Keratinocyte (primary cell): Measurements from ENCODE around the gene RBMS3. TPM values are rescaled to one million over a fixed set of nuclear protein-coding genes. Genes with fewer than 3 reads are reported as not detected.

Experiments
- DNase-seq: peaks from one replicate; pipeline ENCODE4 v3.0.0-alpha.2; 2011; ENCODE audit warnings: low read depth, missing footprints, low spot score
- FAIRE-seq: peaks from 2 replicates; lab custom pipeline; 2011; peaks lifted over from hg19 to GRCh38; lab: Jason Lieb, UNC
- H2AFZ ChIP-seq: 2 replicates; pipeline ENCODE4 v1.6.0; 2012; ENCODE audit warnings: low read length, control low read depth, inconsistent platforms; ENCODE audit not compliant: control insufficient read depth
- H3K27ac ChIP-seq: 2 replicates; pipeline ENCODE4 v1.5.1; 2011; ENCODE audit warnings: low read length; ENCODE audit not compliant: control insufficient read depth, insufficient read depth
- H3K27me3 ChIP-seq: 3 replicates; pipeline ENCODE4 v1.6.0; 2011; ENCODE audit warnings: low read length; ENCODE audit not compliant: control insufficient read depth, insufficient read depth; ENCODE audit errors: extremely low read depth
- H3K36me3 ChIP-seq, 2 experiments: 2 replicates in 1 of 2; 3 replicates in 1 of 2; pipeline ENCODE4 v1.5.1; 2011; ENCODE audit warnings: low read length in 2 of 2, mild to moderate bottlenecking in 1 of 2; ENCODE audit not compliant: control insufficient read depth in 2 of 2, insufficient read depth in 2 of 2; ENCODE audit errors: extremely low read depth in 1 of 2
- H3K4me1 ChIP-seq: 3 replicates; pipeline ENCODE4 v1.5.1; 2011; ENCODE audit warnings: low read length; ENCODE audit not compliant: control insufficient read depth, insufficient read depth; ENCODE audit errors: extremely low read depth
- H3K4me2 ChIP-seq: 3 replicates; pipeline ENCODE4 v1.6.0; 2011; ENCODE audit warnings: low read depth, low read length; ENCODE audit not compliant: control insufficient read depth, insufficient read depth; ENCODE audit errors: extremely low read depth
- H3K4me3 ChIP-seq, 3 experiments: fragments of 200-600 bp in 1 of 3; sonication (generic) in 1 of 3; 2 replicates in 2 of 3; 3 replicates in 1 of 3; pipeline ENCODE4 v1.5.1; 2011 to 2016; ENCODE audit warnings: low read length in 3 of 3, mild to moderate bottlenecking in 3 of 3, control low read depth in 2 of 3, inconsistent platforms in 1 of 3, low read depth in 1 of 3, mixed read lengths in 1 of 3, mixed run types in 1 of 3, moderate library complexity in 1 of 3; ENCODE audit not compliant: control insufficient read depth in 2 of 3, insufficient read depth in 2 of 3; ENCODE audit errors: extremely low read depth in 1 of 3
- H3K79me2 ChIP-seq: 2 replicates; pipeline ENCODE4 v1.6.0; 2012; ENCODE audit warnings: low read length; ENCODE audit not compliant: control insufficient read depth, insufficient read depth
- H3K9ac ChIP-seq: 3 replicates; pipeline ENCODE4 v1.6.0; 2011; ENCODE audit warnings: low read length; ENCODE audit not compliant: control insufficient read depth, insufficient read depth; ENCODE audit errors: extremely low read depth
- H3K9me1 ChIP-seq: 3 replicates; pipeline ENCODE4 v1.6.0; 2011; ENCODE audit warnings: low read length; ENCODE audit not compliant: control insufficient read depth, insufficient read depth; ENCODE audit errors: extremely low read depth
- H3K9me3 ChIP-seq: 2 replicates; pipeline ENCODE4 v1.5.1; 2012; ENCODE audit warnings: low read depth, low read length; ENCODE audit not compliant: control insufficient read depth
- H4K20me1 ChIP-seq: 3 replicates; pipeline ENCODE4 v1.6.0; 2011; ENCODE audit warnings: low read length; ENCODE audit not compliant: control insufficient read depth, insufficient read depth; ENCODE audit errors: extremely low read depth
- EZH2 ChIP-seq: IDR thresholded peaks from one replicate; pipeline ENCODE4 v1.6.1; 2012; ENCODE audit warnings: inconsistent platforms, mild to moderate bottlenecking, low read length, moderate library complexity
- dilution Hi-C: fragments of 300-500 bp; cut with MboI; formaldehyde crosslinking; loops from one replicate; pipeline ENCODE4 v1.7.0; 2020; ENCODE audit warnings: low sequenced_read_pairs; ENCODE audit not compliant: extremely low pct_ligation_motif_present
- polyA plus RNA-seq, 5 experiments: library from polyadenylated mRNA; depleted of rRNA in 3 of 5; stranded (reverse) in 3 of 5; stranded (forward) in 1 of 5; unstranded in 1 of 5; fragments of >200 nt; gene quantifications; 1 replicate in 1 of 5; 2 replicates in 3 of 5; 3 replicates in 1 of 5; pipeline versions ENCODE4 v1.2.1 to v1.2.3, GENCODE V29; 2011 to 2012; ENCODE audit warnings: missing spikeins in 2 of 5, low read depth in 1 of 5, low replicate concordance in 1 of 5
- TF ChIP-seq, protein P1 (sequence below), 3 experiments: IDR thresholded peaks in 1 of 3; conservative IDR thresholded peaks in 1 of 3; optimal IDR thresholded peaks in 1 of 3; 2 replicates in 2 of 3; 3 replicates in 1 of 3; pipeline versions ENCODE3 to v1.5.1; 2011; ENCODE audit warnings: low read length in 3 of 3, mild to moderate bottlenecking in 3 of 3, moderate library complexity in 2 of 3, control low read depth in 1 of 3, inconsistent platforms in 1 of 3; ENCODE audit not compliant: insufficient read depth in 2 of 3; ENCODE audit errors: extremely low read depth in 1 of 3

RBMS3 gene
- polyA plus RNA-seq, 1 donor (not counting 4 experiments of a cell fraction or from before 2014, with no cell fraction given) = 2.3 TPM

DNA sequence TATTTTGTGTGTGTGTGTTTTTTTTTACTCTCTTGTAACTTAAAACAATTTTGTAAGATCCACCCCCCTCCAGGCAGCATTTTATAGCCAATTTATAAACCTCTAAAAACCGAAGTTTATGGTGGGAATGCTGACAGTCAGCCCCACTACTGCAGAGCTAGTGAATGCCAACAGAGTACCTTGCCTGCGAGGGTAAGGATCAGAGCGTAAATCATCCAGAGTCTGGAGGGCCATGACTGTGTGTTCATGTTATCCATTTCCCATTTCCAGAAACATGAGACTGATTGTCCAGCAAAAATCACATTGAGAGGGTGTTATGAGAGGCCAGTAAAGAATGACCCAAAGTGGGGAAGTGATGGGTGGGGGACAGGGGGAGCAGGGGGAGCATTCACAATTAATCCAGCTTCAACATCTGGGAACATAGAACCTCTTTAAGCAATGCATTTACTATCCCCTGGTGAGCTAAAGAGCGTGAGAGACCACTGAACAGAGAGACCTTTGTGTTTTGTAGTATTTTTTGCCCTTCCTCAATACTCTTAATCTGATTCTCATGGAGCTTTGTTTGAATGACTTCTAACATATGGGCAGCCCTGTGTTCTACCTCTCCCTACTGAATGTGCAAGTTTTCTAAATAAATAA lies 464.5 kb downstream of the RBMS3 start:
- no peak overlapping the region for H3K9ac ChIP-seq
- no peaks in the 10 kb centered on the region for H3K27me3 ChIP-seq
- no peak overlapping the region for H3K27ac ChIP-seq
- no peak overlapping the region for H2AFZ ChIP-seq
- DNase-seq (no peak), FAIRE-seq (no peak)
- H3K4me1 ChIP-seq = no peaks in the 10 kb centered on the region
- no peak overlapping the region for H3K4me3 ChIP-seq
- H3K4me2 ChIP-seq = no peak overlapping the region
- no peaks in the 10 kb centered on the region for H4K20me1 ChIP-seq
- no peak for TF ChIP-seq EZH2
- TF ChIP-seq, protein P1, sequence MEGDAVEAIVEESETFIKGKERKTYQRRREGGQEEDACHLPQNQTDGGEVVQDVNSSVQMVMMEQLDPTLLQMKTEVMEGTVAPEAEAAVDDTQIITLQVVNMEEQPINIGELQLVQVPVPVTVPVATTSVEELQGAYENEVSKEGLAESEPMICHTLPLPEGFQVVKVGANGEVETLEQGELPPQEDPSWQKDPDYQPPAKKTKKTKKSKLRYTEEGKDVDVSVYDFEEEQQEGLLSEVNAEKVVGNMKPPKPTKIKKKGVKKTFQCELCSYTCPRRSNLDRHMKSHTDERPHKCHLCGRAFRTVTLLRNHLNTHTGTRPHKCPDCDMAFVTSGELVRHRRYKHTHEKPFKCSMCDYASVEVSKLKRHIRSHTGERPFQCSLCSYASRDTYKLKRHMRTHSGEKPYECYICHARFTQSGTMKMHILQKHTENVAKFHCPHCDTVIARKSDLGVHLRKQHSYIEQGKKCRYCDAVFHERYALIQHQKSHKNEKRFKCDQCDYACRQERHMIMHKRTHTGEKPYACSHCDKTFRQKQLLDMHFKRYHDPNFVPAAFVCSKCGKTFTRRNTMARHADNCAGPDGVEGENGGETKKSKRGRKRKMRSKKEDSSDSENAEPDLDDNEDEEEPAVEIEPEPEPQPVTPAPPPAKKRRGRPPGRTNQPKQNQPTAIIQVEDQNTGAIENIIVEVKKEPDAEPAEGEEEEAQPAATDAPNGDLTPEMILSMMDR (optimal IDR thresholded peaks at IDR 0.05 in 1 of 3, IDR thresholded peaks at IDR 0.05 in 1 of 3, conservative IDR thresholded peaks at IDR 0.05 in 1 of 3; ENCODE audit: extremely low read depth in 1 of 3, insufficient read depth in 2 of 3, low read length in 3 of 3) = no peak
- no peaks in the 10 kb centered on the region for H3K9me3 ChIP-seq
- dilution Hi-C loops = no loop called here
- no peaks in the 10 kb centered on the region for H3K9me1 ChIP-seq
- H3K79me2 ChIP-seq = no peaks in the 10 kb centered on the region
- H3K36me3 ChIP-seq = peaks cover 0 to 2% of the 10 kb centered on the region in 2 experiments

DNA sequence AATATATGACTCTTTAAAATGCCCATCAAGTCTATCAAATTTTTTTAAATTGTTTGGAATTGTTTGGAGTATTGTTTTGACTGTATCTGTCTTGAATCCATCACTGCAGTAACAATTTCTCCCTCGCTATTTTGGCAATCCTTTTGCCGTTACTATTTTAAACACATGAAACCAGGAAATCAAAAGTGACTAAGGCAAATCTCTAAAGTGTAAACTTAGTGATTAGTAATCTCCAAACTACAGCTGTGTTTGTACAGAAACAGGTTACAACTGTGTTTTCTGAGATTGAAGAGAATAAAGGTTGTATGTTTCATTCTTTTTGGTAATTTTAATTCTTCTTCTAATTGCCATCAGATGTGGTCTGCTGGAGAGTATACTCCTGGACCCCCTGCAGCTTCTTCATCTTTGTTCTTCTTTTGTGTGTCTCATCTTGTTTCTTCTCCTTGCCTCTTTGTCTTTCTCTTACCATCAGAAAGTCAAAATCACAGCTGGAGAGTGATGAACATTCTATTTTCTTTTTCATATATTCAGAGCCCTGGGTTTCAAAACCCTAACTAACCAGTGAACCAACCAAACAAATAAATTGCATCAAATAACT lies 465.4 kb downstream of the RBMS3 start:
- no peak overlapping the region for H3K9ac ChIP-seq
- no peak overlapping the region for H3K4me3 ChIP-seq
- dilution Hi-C loops = no loop called here
- no peaks in the 10 kb centered on the region for H3K9me3 ChIP-seq
- no peaks in the 10 kb centered on the region for H3K79me2 ChIP-seq
- H3K4me2 ChIP-seq = no peak overlapping the region
- no peaks in the 10 kb centered on the region for H3K9me1 ChIP-seq
- H3K27ac ChIP-seq = no peak overlapping the region
- TF ChIP-seq EZH2 = no peak
- TF ChIP-seq, protein P1 (optimal IDR thresholded peaks at IDR 0.05 in 1 of 3, IDR thresholded peaks at IDR 0.05 in 1 of 3, conservative IDR thresholded peaks at IDR 0.05 in 1 of 3; ENCODE audit: extremely low read depth in 1 of 3, insufficient read depth in 2 of 3, low read length in 3 of 3) = no peak
- DNase-seq = no peak
- peaks cover 0 to under 1% of the 10 kb centered on the region in 2 experiments for H3K36me3 ChIP-seq
- no peaks in the 10 kb centered on the region for H3K27me3 ChIP-seq
- no peaks in the 10 kb centered on the region for H3K4me1 ChIP-seq
- H2AFZ ChIP-seq = no peak overlapping the region
- no peak for FAIRE-seq
- H4K20me1 ChIP-seq = no peaks in the 10 kb centered on the region
